Activated T-cell treated with anti-CD3 and anti-CD28 coated beads, Interleukin-2, amount 50 U/mL, for 4 hours (primary cell): ENCODE data around the gene HOMER2. TPM values are rescaled to one million over a fixed set of nuclear protein-coding genes. Genes with fewer than 3 reads are reported as not detected.

Experiments used
- ATAC-seq, 2 donors: fragments of 200-7000 bp; cut with Tn5 transposase; one replicate each; pipeline ENCODE4 v1.10.0; 2021
- DNase-seq: peaks from one replicate; pipeline ENCODE4 v3.0.0-alpha.2; 2020
- H3K27me3 Mint-ChIP-seq: one replicate; pipeline ENCODE4 v1.8.0; 2021; ENCODE audit warnings: low read depth, mixed read lengths
- H3K36me3 Mint-ChIP-seq: one replicate; pipeline ENCODE4 v1.8.0; 2022; ENCODE audit warnings: mixed read lengths; ENCODE audit not compliant: insufficient read depth
- H3K4me1 Mint-ChIP-seq: one replicate; pipeline ENCODE4 v1.8.0; 2021; ENCODE audit warnings: low read depth, mixed read lengths
- H3K4me3 Mint-ChIP-seq: one replicate; pipeline ENCODE4 v1.8.0; 2021; ENCODE audit warnings: mild to moderate bottlenecking, moderate library complexity, mixed read lengths
- H3K9me3 Mint-ChIP-seq: one replicate; pipeline ENCODE4 v1.8.0; 2021; ENCODE audit warnings: mixed read lengths
- total RNA-seq, 3 donors: library from RNA; stranded (reverse); gene quantifications; one replicate each; pipeline ENCODE4 v1.2.1, GENCODE V29; 2021

HOMER2 gene
- total RNA-seq, 3 donors from 2014 or later: 2.3 to 3.8 (median 3.3) TPM

DNA sequence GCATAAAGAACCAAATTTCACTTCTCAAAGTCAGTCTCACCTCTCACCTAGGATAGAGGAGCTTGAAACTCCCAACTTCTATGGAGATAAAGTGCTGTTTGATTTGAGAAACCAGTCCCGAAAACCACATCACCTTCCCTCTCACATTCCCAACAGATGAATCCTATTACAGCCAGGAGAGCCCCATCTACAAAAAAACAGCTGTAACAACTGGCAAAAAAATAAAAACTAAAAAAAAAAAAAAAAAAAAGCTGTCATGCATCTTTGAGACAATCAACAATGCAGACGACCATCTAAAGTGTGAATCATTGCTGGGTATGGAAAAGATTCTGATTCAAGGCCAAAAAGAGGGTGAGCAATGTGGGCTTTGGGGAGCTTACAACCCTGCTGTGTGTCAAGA, 23.8 kb downstream of the HOMER2 start:
- H3K4me3 Mint-ChIP-seq: no peak overlapping the region
- H3K36me3 Mint-ChIP-seq: no peaks in the 10 kb centered on the region
- no peak for ATAC-seq
- H3K9me3 Mint-ChIP-seq: no peaks in the 10 kb centered on the region
- DNase-seq: no peak
- H3K27me3 Mint-ChIP-seq: no peaks in the 10 kb centered on the region
- no peaks in the 10 kb centered on the region for H3K4me1 Mint-ChIP-seq

DNA sequence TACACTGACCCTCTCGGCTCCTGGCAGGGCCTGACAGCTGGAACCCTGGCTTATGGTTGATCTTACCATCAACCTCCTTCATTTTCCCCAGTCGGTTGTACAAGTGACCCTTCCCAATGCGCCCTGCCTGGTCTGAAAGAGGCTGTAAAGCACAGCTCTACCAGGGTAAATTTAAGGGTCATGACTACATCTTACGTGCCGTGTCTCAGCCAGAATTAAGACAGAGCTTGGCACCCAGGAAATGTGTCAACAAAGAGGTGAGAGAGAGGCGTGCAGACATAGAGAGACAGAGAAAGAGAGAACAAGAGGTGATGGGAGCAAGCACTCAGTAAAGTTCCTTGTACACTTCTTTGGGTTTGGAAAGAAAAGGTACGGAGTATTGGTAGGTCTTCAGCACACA, 28.8 kb downstream of the HOMER2 start:
- Mint-ChIP-seq H3K4me1 (no peaks in the 10 kb centered on the region), H3K9me3 (no peaks in the 10 kb centered on the region), H3K27me3 (peaks cover 5% of the 10 kb centered on the region), H3K4me3 (no peak overlapping the region), H3K36me3 (no peaks in the 10 kb centered on the region)
- no peak for ATAC-seq
- no peak for DNase-seq

DNA sequence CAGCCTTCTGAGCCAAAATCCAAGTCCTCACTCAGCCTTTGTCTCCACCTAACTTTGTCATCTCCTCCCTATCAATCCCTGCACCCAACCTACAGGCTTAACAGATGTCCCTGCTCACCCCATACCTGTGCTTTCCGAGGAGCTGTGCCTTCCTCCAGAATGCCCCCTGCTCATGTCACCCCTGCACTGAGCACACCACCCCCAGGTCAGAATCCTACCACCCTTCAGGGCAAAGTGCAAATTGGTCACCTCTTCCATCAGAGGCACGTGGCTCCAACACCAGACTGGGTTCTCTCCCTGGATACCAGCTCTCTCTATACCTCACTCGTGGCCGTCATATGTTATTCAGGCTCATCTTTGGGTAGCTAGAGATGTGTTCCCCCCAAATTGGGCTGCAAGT, 29.8 kb downstream of the HOMER2 start:
- no peaks in the 10 kb centered on the region for H3K4me1 Mint-ChIP-seq
- peaks cover 5% of the 10 kb centered on the region for H3K27me3 Mint-ChIP-seq

DNA sequence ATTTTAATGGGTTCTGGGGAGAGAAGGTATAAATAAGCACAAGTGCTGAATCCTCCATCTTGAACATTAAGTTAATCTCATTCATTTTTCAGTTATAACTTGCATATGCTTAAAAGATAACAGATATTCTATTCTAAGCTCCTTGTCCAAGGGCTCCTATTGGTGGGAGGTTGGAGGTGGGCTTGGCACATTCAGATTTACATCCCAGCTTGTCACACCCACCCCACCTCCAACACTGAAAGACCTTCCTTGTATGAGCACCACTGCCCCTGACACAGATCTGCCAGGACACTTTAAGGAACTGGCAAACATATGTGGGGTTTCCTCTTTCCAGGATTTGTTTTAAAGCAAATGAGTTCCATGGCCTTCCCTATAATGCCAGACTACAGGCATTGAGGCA, 30.6 kb downstream of the HOMER2 start:
- no peaks in the 10 kb centered on the region for H3K36me3 Mint-ChIP-seq
- no peaks in the 10 kb centered on the region for H3K9me3 Mint-ChIP-seq
- H3K4me3 Mint-ChIP-seq: no peak overlapping the region
- no peaks in the 10 kb centered on the region for H3K4me1 Mint-ChIP-seq
- peaks cover 5% of the 10 kb centered on the region for H3K27me3 Mint-ChIP-seq
- ATAC-seq (no peak), DNase-seq (no peak)

More for the DNA sequence above, 29.8 kb downstream of the HOMER2 start:
- no peaks in the 10 kb centered on the region for H3K9me3 Mint-ChIP-seq
- no peaks in the 10 kb centered on the region for H3K36me3 Mint-ChIP-seq
- no peak for DNase-seq
- no peak for ATAC-seq
- no peak overlapping the region for H3K4me3 Mint-ChIP-seq

DNA sequence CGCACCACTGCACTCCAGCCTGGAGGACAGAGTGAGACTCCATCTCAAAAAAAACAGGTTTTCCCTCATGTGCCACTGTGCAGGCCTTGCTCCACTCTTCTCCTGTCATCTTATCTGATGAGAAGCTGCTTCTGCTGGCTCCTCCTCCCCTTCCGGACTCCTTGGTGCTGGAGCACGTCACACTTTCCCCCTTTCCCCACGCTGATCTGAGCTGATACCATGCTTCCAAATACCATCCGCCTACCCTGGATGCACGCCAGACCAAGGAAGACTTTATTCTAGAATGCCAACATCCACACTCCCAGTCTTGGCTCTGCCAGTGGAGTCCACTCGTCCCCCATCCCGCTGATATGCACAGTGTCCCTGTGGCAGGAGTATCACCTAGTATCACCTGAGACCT, 31.3 kb downstream of the HOMER2 start:
- no peak overlapping the region for H3K4me3 Mint-ChIP-seq
- H3K36me3 Mint-ChIP-seq: no peaks in the 10 kb centered on the region
- no peaks in the 10 kb centered on the region for H3K9me3 Mint-ChIP-seq
- peaks cover 5% of the 10 kb centered on the region for H3K27me3 Mint-ChIP-seq
- ATAC-seq (no peak), DNase-seq (no peak)
- H3K4me1 Mint-ChIP-seq: no peaks in the 10 kb centered on the region

DNA sequence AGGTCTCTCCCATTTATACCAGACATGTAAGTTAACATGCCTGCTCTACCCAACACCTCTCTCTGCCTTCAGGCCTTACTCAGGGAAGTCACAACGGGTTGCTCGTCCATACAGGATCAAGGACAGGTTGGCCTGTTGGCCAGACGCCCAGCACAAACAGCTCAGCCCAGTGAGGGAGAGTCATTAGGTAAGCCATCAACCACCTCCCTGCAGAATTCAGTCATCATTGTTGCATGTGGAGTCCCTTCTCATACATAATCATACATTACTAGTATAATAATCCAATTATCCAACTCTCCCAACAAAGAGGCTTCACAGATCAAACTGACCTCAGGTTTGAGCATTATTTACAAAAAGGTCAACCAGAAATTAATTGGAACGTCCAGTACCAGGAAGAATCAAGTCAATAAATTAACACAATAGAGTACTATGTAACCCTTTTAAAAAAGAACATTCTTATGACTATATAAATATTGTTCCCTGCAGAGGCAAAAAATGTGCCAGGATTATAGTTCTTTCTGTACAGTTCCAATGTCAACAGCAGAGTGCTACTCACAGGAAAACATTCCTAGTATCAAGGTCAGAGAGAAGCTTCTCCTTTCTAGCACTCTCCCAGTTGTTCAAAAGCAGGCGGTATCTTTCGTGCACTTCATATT, 33.2 kb downstream of the HOMER2 start:
- no peaks in the 10 kb centered on the region for H3K36me3 Mint-ChIP-seq
- ATAC-seq: no peak
- no peak for DNase-seq

DNA sequence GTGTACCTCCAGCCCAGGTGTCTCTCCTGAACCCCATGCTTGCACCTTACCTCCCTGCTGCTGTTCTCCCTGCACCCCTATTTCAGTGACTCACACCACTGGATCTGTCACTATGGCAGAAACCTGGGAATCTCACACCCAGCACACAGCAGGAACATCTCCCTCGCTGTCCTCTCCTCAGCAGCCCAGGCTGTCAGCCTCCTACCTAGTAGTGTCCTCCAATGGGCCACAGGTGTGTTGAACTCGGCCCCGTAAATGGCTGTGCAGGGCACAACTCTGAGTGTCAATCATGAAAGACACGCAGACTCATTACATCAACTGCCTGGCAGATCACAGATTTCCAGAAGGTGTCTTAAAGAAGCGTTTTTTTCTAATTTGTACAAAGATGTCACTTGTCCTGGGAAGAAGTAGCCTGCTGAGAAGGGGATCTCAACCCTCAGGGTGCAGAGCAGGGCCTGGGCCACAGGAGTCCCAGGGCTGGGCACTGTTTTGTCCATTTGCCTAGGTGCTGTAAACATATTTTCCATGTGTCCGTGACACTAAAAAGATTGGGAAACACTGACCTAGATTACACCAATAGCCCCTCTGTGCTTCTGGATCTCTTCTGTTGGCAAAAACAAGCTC, 33.8 kb downstream of the HOMER2 start:
- no peak overlapping the region for H3K4me3 Mint-ChIP-seq
- DNase-seq (no peak), ATAC-seq (no peak)
- no peaks in the 10 kb centered on the region for H3K4me1 Mint-ChIP-seq
- H3K36me3 Mint-ChIP-seq: no peaks in the 10 kb centered on the region
- peaks cover 6% of the 10 kb centered on the region for H3K27me3 Mint-ChIP-seq
- no peaks in the 10 kb centered on the region for H3K9me3 Mint-ChIP-seq

More for the DNA sequence above, 33.2 kb downstream of the HOMER2 start:
- Mint-ChIP-seq H3K4me3 (no peak overlapping the region), H3K27me3 (peaks cover 5% of the 10 kb centered on the region), H3K4me1 (no peaks in the 10 kb centered on the region), H3K9me3 (no peaks in the 10 kb centered on the region)

DNA sequence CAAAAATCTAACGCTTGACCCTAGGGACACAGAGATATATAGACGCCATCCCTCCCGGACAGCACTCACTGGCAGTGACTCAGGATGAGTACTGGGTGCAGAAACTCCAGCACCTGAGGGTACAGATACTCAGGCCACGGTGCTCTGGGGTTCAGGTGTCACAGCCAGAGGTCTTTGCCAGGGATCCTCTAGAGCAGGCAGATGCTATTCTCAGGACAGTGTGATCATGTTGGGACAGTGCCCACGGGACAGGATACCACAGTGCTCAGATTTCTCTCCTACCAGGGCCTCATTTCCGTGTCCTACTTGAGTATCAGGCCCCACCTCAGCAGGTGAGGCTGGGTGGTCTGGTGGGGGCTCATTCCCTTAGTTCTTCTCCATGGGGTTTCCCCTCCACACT, 34.4 kb downstream of the HOMER2 start:
- H3K4me3 Mint-ChIP-seq: no peak overlapping the region
- no peaks in the 10 kb centered on the region for H3K36me3 Mint-ChIP-seq
- H3K4me1 Mint-ChIP-seq: no peaks in the 10 kb centered on the region
- no peak for DNase-seq
- H3K9me3 Mint-ChIP-seq: no peaks in the 10 kb centered on the region
- ATAC-seq: no peak
- H3K27me3 Mint-ChIP-seq: peaks cover 12% of the 10 kb centered on the region

DNA sequence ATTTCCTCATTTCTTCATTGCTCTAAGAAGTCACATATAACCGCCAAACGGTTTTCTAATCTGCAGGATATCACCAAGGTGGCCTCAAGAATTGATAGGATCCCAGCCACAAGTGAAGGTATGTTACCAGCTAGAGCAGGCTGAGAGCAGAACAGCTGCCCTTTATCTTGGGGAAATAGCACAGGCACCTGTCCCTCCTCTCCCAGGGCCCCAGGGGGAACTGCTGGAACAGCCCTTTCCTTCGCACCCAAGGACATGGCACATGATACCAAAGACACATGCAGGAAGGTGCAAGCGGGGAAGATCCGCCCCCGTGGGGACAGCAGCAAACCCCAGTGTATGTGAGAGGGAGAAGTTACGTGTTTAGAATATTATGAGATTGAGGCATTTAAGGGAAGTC, 35.3 kb downstream of the HOMER2 start:
- no peak for ATAC-seq
- Mint-ChIP-seq H3K9me3 (no peaks in the 10 kb centered on the region), H3K27me3 (peaks cover 9% of the 10 kb centered on the region)

DNA sequence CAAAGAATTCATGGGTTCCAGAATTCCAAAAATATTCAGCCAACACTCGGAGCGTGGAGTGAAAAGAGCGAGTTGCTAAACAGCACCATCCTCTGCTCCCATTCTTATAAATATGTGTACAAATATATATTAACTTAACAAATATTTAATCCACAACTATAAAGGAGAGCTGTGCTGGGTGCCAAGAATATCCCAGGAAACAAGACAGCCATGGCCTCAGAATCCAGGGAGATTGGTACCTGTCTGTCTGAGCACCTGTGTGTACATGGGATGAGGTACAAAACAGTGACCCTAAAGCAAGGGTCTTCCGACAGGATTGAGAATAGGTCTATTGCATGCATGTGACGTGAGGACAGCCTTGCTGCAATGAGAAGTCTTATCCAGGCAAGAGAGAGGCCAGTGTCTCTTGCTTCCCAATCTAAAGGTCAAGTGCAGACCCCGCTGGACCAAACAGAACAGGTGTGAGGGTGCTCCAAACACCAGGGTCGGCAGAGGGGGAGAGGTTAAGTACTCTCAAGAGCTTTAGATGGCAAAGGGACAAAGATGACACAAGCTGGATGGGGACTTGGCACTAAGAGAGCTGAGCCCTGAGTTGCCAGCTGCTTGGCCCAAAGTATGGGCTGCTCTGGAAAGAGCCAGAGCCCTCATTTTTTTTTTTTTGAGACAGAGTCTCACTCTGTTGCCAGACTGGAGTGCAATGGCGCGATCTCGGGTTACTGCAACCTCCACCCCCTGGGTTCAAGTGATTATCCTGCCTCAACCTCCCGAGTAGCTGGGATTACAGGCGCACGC, 36.2 kb downstream of the HOMER2 start:
- Mint-ChIP-seq H3K36me3 (no peaks in the 10 kb centered on the region), H3K4me3 (no peak overlapping the region), H3K4me1 (no peaks in the 10 kb centered on the region), H3K9me3 (no peaks in the 10 kb centered on the region), H3K27me3 (peaks cover 9% of the 10 kb centered on the region)
- DNase-seq: no peak
- ATAC-seq: no peak

More for the DNA sequence above, 35.3 kb downstream of the HOMER2 start:
- Mint-ChIP-seq H3K4me1 (no peaks in the 10 kb centered on the region), H3K36me3 (no peaks in the 10 kb centered on the region), H3K4me3 (no peak overlapping the region)
- no peak for DNase-seq

DNA sequence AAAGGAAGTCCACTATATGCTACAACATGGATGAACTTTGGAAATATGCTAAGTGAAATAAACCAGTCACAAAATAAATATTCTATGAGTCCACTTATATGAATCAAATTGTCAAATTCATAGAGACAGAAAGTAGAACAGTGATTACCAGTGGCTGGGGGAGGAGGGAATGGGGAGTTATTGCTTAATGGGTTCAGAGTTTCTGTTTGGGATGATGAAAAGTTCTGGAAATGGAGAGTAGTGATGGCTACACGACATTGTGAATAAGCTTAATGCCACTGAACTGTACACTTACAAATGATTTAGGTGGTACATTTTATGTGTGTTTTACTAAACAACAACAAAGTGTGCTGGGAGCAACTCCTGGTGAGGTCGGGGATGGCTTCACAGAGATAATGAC, 38.1 kb downstream of the HOMER2 start:
- no peaks in the 10 kb centered on the region for H3K4me1 Mint-ChIP-seq
- H3K27me3 Mint-ChIP-seq: peaks cover 8% of the 10 kb centered on the region
- peaks cover under 1% of the 10 kb centered on the region for H3K36me3 Mint-ChIP-seq
- H3K9me3 Mint-ChIP-seq: peaks cover 2% of the 10 kb centered on the region
- ATAC-seq (no peak), DNase-seq (no peak)
- H3K4me3 Mint-ChIP-seq: no peak overlapping the region

DNA sequence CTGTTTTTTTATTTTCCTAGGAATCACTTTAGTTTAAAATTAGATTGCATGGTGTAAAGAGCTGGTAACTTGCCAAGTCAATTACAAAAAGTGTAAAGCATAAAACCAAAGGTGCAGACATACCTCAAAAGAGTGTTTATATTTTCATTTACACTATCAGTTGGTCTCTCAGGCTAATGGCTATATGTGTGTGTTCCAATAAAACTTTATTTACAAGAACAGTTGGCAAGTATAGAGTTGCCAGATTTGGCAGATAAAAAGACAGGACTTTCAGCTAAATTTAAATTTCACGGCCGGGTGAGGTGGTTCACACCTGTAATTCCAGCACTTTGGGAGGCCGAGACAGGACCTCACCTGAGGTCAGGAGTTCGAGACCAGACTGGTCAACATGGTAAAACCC, 41.1 kb downstream of the HOMER2 start:
- peaks cover 10% of the 10 kb centered on the region for H3K9me3 Mint-ChIP-seq
- ATAC-seq (no peak), DNase-seq (no peak)
- no peak overlapping the region for H3K4me3 Mint-ChIP-seq
- peaks cover 2% of the 10 kb centered on the region for H3K36me3 Mint-ChIP-seq
- peaks cover 8% of the 10 kb centered on the region for H3K27me3 Mint-ChIP-seq
- no peaks in the 10 kb centered on the region for H3K4me1 Mint-ChIP-seq

DNA sequence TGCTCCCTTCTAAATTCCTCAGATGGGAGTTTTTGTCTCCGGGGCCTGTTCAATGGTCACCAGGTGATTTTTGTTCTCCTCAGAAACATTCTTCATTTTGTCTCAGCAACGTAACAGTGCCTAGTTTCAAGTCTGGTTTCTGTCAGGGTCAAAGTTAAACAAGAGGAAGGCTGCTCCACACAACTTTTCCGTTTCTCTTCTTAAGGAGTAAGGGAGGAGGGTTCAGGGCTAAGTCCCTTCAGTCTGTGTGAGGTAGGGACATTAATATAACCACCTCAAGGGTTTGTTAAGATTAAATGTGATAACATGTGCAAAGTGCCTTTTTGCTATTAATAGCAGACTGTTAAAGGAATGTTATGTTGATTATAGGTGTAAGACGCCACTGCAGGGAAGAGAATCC, 41.8 kb downstream of the HOMER2 start:
- Mint-ChIP-seq H3K27me3 (peaks cover 8% of the 10 kb centered on the region), H3K36me3 (peaks cover 2% of the 10 kb centered on the region), H3K4me3 (no peak overlapping the region), H3K4me1 (no peaks in the 10 kb centered on the region), H3K9me3 (peaks cover 10% of the 10 kb centered on the region)
- no peak for ATAC-seq
- no peak for DNase-seq

DNA sequence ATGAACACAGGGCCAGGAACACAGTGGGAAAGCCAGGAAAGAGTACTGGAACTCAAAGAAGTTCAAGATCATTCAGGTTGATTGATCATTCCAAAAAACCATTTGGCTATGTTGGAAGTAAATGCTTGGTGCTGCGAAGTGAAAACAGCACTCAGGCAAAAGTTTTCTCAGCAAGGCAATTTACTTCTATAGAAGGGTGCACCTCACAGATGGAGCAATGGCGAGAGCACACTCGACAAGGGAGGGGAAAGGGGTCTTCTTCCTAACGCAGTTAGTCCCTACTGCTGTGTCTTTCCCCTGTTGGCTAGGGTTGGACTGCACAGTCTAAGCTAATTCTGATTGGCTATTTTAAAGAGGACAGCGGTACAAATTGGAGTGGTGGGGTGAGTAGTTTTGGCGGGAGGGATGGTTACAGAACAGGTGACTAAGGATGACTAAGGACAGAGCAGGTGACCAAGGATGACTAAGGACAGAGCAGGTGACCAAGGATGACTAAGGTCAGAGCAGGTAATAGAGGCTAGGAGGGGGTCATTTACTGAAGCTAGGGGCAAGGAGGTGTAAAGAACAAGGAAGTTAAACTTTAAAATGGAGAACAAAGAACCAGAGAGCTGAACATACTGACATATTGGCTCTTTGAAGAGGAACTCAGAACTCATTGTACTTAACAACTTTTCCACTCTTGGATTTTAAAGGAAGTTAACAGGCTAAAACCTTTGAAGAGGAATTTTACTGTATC, 43.3 kb downstream of the HOMER2 start:
- no peaks in the 10 kb centered on the region for H3K4me1 Mint-ChIP-seq
- peaks cover 10% of the 10 kb centered on the region for H3K9me3 Mint-ChIP-seq
- H3K4me3 Mint-ChIP-seq: no peak overlapping the region
- H3K36me3 Mint-ChIP-seq: peaks cover 2% of the 10 kb centered on the region
- DNase-seq (no peak), ATAC-seq (no peak)
- peaks cover 8% of the 10 kb centered on the region for H3K27me3 Mint-ChIP-seq
